HS-27A (cell line): Measurements from ENCODE around the gene PARK7.

Source experiments
- DNase-seq: peaks from one replicate; pipeline ENCODE4 v3.0.0-alpha.2; 2012; ENCODE audit warnings: low read depth, missing footprints

PARK7 gene

GRCh38 chr1:8024329-8024728 lies 62.8 kb downstream of the PARK7 start:
- DNase-seq: no peak

- no peak for DNase-seq
These were observed 63.7 kb downstream of the PARK7 start for GRCh38 chr1:8025061-8025670.

- no peak for DNase-seq
These were observed 64.2 kb downstream of the PARK7 start for GRCh38 chr1:8025671-8026144.

- peak; percentile 87 for DNase-seq
These were observed 64.9 kb downstream of the PARK7 start, which contains the start of gene ERRFI1 for GRCh38 chr1:8026153-8026975. ERRFI1 (minus strand) TSS chr1:8026309; CDS start chr1:8015619, 10,690 bp downstream.

- no peak for DNase-seq
These were observed 65.7 kb downstream of the PARK7 start for GRCh38 chr1:8026976-8027747.

GRCh38 chr1:8027748-8028570 lies 66.4 kb downstream of the PARK7 start:
- DNase-seq: peak; percentile 82

GRCh38 chr1:8028571-8028910 lies 67.0 kb downstream of the PARK7 start:
- DNase-seq: no peak

GRCh38 chr1:8031176-8031785 lies 69.8 kb downstream of the PARK7 start:
- no peak for DNase-seq

- DNase-seq: no peak
These were observed 70.9 kb downstream of the PARK7 start for GRCh38 chr1:8032366-8032910.

- DNase-seq: no peak
These were observed 71.8 kb downstream of the PARK7 start for GRCh38 chr1:8033322-8033721.
